ENCODE results near the gene FARS2. TPM values are rescaled to one million over a fixed set of nuclear protein-coding genes. Genes with fewer than 3 reads are reported as not detected.

Gene FARS2
- total RNA-seq, 5 donors from 2014 or later (not counting 1 experiment from before 2014, with no cell fraction given): 17.9 to 24.2 (median 20.3) TPM

GRCh38 chr6:5469101-5469846 lies 208.0 kb downstream of the FARS2 start:
- ChIA-PET POLR2A (interaction anchor here (0.6 kb wide), 2 partner anchors 15 to 343 kb away, joined by 3 read pairs; no protein-coding TSS in a partner anchor), CTCF (interaction anchor here (0.7 to 1.2 kb wide), 2 partner anchors 16 to 1077 kb away, joined by 3 to 4 read pairs; no protein-coding TSS in a partner anchor)
- no peak overlapping the region for H3K4me3 ChIP-seq (ENCODE audit: control insufficient read depth in 1 of 2, extremely low read depth in 1 of 2, low read length in 1 of 2)
- H3K4me1 ChIP-seq (ENCODE audit: control insufficient read depth in 1 of 2, extremely low read depth in 1 of 2, insufficient read depth in 2 of 2, low read length in 2 of 2): peaks cover 7 to 8% of the 10 kb centered on the region in 2 experiments
- no peak overlapping the region for H3K27ac Mint-ChIP-seq
- H3K4me3 Mint-ChIP-seq: no peak overlapping the region
- H3K36me3 Mint-ChIP-seq: peaks cover 7% of the 10 kb centered on the region
- no peak overlapping the region for H3K27ac ChIP-seq (ENCODE audit: low read length)
- WGBS (ENCODE audit: insufficient coverage): 98% methylated on average over 7 of the region's 14 CpGs
- no peaks in the 10 kb centered on the region for H3K27me3 Mint-ChIP-seq
- H3K36me3 ChIP-seq (ENCODE audit: control insufficient read depth in 2 of 2, extremely low read depth in 1 of 2, insufficient read depth in 1 of 2, low read length in 1 of 2): no peaks in the 10 kb centered on the region
- H3K27me3 ChIP-seq (replicated peaks in 1 of 2; ENCODE audit: control insufficient read depth in 2 of 2, extremely low read depth in 1 of 2, insufficient read depth in 2 of 2, low read length in 1 of 2): no peaks in the 10 kb centered on the region
- no peak for ATAC-seq (replicated peaks in 1 of 4)
- peaks cover 0 to 6% (median 0%) of the 10 kb centered on the region in 3 donors for H3K4me1 Mint-ChIP-seq
- H3K9me3 ChIP-seq: no peaks in the 10 kb centered on the region
- no peaks in the 10 kb centered on the region for H3K9me3 Mint-ChIP-seq
- DNase-seq: no peak

- Histone ChIP-seq H3K9me3 (no peaks in the 10 kb centered on the region), H3K4me3 (ENCODE audit: control insufficient read depth in 1 of 2, extremely low read depth in 1 of 2, low read length in 1 of 2) (no peak overlapping the region), H3K27ac (ENCODE audit: low read length) (no peak overlapping the region), H3K27me3 (replicated peaks in 1 of 2; ENCODE audit: control insufficient read depth in 2 of 2, extremely low read depth in 1 of 2, insufficient read depth in 2 of 2, low read length in 1 of 2) (no peaks in the 10 kb centered on the region), H3K36me3 (ENCODE audit: control insufficient read depth in 2 of 2, extremely low read depth in 1 of 2, insufficient read depth in 1 of 2, low read length in 1 of 2) (no peaks in the 10 kb centered on the region), H3K4me1 (ENCODE audit: control insufficient read depth in 1 of 2, extremely low read depth in 1 of 2, insufficient read depth in 2 of 2, low read length in 2 of 2) (peaks cover 7 to 8% of the 10 kb centered on the region in 2 experiments)
- no peak overlapping the region for H3K4me3 Mint-ChIP-seq
- peaks cover 0 to 20% (median 0%) of the 10 kb centered on the region in 3 donors for H3K4me1 Mint-ChIP-seq
- ChIA-PET POLR2A (interaction anchor here in 1 of 2 donors (0.6 kb wide), 1 partner anchor 104 kb away, joined by 3 read pairs; no protein-coding TSS in a partner anchor), CTCF (interaction anchor here (0.5 to 2.3 kb wide), 20 partner anchors 10 to 1603 kb away, joined by 3 to 17 read pairs (median 4); no protein-coding TSS in a partner anchor)
- H3K27ac Mint-ChIP-seq: no peak overlapping the region
- DNase-seq (peak; percentile 15 to 73 (median 56)), ATAC-seq (replicated peaks in 1 of 4) (peak; percentile 55 to 79 (median 74))
- no peaks in the 10 kb centered on the region for H3K27me3 Mint-ChIP-seq
- 0% methylated on average over 3 of the region's 8 CpGs for WGBS (ENCODE audit: insufficient coverage)
- H3K9me3 Mint-ChIP-seq: no peaks in the 10 kb centered on the region
- peaks cover 7% of the 10 kb centered on the region for H3K36me3 Mint-ChIP-seq
These were observed 209.7 kb downstream of the FARS2 start for GRCh38 chr6:5471044-5471443.

- Mint-ChIP-seq H3K9me3 (no peaks in the 10 kb centered on the region), H3K36me3 (peaks cover 7% of the 10 kb centered on the region)
- 99% methylated on average over 8 of the region's 12 CpGs for WGBS (ENCODE audit: insufficient coverage)
These were observed 210.5 kb downstream of the FARS2 start for GRCh38 chr6:5471637-5472398.

GRCh38 chr6:5472571-5472970 lies 211.3 kb downstream of the FARS2 start:
- H3K27ac ChIP-seq (ENCODE audit: low read length): no peak overlapping the region
- POLR2A ChIA-PET: no interaction called here
- no CpG with 5 or more reads among the region's 2 CpGs for WGBS (ENCODE audit: insufficient coverage)
- CTCF ChIA-PET: interaction anchor here in 1 of 2 donors (2.3 kb wide), 1 partner anchor 1075 kb away, joined by 17 read pairs; no protein-coding TSS in a partner anchor
- Mint-ChIP-seq H3K9me3 (no peaks in the 10 kb centered on the region), H3K36me3 (peaks cover 7% of the 10 kb centered on the region), H3K4me3 (no peak overlapping the region), H3K4me1 (peaks cover 0 to 21% (median 0%) of the 10 kb centered on the region in 3 donors), H3K27me3 (no peaks in the 10 kb centered on the region), H3K27ac (no peak overlapping the region)
- H3K4me3 ChIP-seq (ENCODE audit: control insufficient read depth in 1 of 2, extremely low read depth in 1 of 2, low read length in 1 of 2): no peak overlapping the region
- H3K36me3 ChIP-seq (ENCODE audit: control insufficient read depth in 2 of 2, extremely low read depth in 1 of 2, insufficient read depth in 1 of 2, low read length in 1 of 2): no peaks in the 10 kb centered on the region
- H3K4me1 ChIP-seq (ENCODE audit: control insufficient read depth in 1 of 2, extremely low read depth in 1 of 2, insufficient read depth in 2 of 2, low read length in 2 of 2): peaks cover 7 to 8% of the 10 kb centered on the region in 2 experiments
- H3K27me3 ChIP-seq (replicated peaks in 1 of 2; ENCODE audit: control insufficient read depth in 2 of 2, extremely low read depth in 1 of 2, insufficient read depth in 2 of 2, low read length in 1 of 2): no peaks in the 10 kb centered on the region
- DNase-seq: no peak
- H3K9me3 ChIP-seq: no peaks in the 10 kb centered on the region
- no peak for ATAC-seq (replicated peaks in 1 of 4)

More at GRCh38 chr6:5471637-5472398, 210.5 kb downstream of the FARS2 start:
- no peaks in the 10 kb centered on the region for H3K9me3 ChIP-seq
- no peaks in the 10 kb centered on the region for H3K27me3 ChIP-seq (replicated peaks in 1 of 2; ENCODE audit: control insufficient read depth in 2 of 2, extremely low read depth in 1 of 2, insufficient read depth in 2 of 2, low read length in 1 of 2)
- CTCF ChIA-PET: interaction anchor here (0.6 to 2.3 kb wide), 16 partner anchors 11 to 1075 kb away, joined by 3 to 17 read pairs (median 4); no protein-coding TSS in a partner anchor
- H3K27ac Mint-ChIP-seq: no peak overlapping the region
- peaks cover 7 to 8% of the 10 kb centered on the region in 2 experiments for H3K4me1 ChIP-seq (ENCODE audit: control insufficient read depth in 1 of 2, extremely low read depth in 1 of 2, insufficient read depth in 2 of 2, low read length in 2 of 2)
- DNase-seq (no peak), ATAC-seq (replicated peaks in 1 of 4) (no peak)
- H3K27me3 Mint-ChIP-seq: no peaks in the 10 kb centered on the region
- no peak overlapping the region for H3K4me3 Mint-ChIP-seq
- POLR2A ChIA-PET: interaction anchor here (0.5 to 0.6 kb wide), 3 partner anchors 103 to 286 kb away, joined by 3 to 5 read pairs (median 3); no protein-coding TSS in a partner anchor
- no peak overlapping the region for H3K27ac ChIP-seq (ENCODE audit: low read length)
- peaks cover 0 to 21% (median 0%) of the 10 kb centered on the region in 3 donors for H3K4me1 Mint-ChIP-seq
- H3K4me3 ChIP-seq (ENCODE audit: control insufficient read depth in 1 of 2, extremely low read depth in 1 of 2, low read length in 1 of 2): no peak overlapping the region
- no peaks in the 10 kb centered on the region for H3K36me3 ChIP-seq (ENCODE audit: control insufficient read depth in 2 of 2, extremely low read depth in 1 of 2, insufficient read depth in 1 of 2, low read length in 1 of 2)

GRCh38 chr6:5475779-5476178 lies 214.5 kb downstream of the FARS2 start:
- Mint-ChIP-seq H3K9me3 (no peaks in the 10 kb centered on the region), H3K4me3 (no peak overlapping the region), H3K27me3 (no peaks in the 10 kb centered on the region), H3K27ac (no peak overlapping the region), H3K36me3 (peaks cover 10% of the 10 kb centered on the region), H3K4me1 (peaks cover 0 to 21% (median 0%) of the 10 kb centered on the region in 3 donors)
- Histone ChIP-seq H3K36me3 (ENCODE audit: control insufficient read depth in 2 of 2, extremely low read depth in 1 of 2, insufficient read depth in 1 of 2, low read length in 1 of 2) (peaks cover 0 to under 1% of the 10 kb centered on the region in 2 donors), H3K4me3 (ENCODE audit: control insufficient read depth in 1 of 2, extremely low read depth in 1 of 2, low read length in 1 of 2) (no peak overlapping the region), H3K9me3 (no peaks in the 10 kb centered on the region), H3K27me3 (replicated peaks in 1 of 2; ENCODE audit: control insufficient read depth in 2 of 2, extremely low read depth in 1 of 2, insufficient read depth in 2 of 2, low read length in 1 of 2) (no peaks in the 10 kb centered on the region), H3K27ac (ENCODE audit: low read length) (no peak overlapping the region), H3K4me1 (ENCODE audit: control insufficient read depth in 1 of 2, extremely low read depth in 1 of 2, insufficient read depth in 2 of 2, low read length in 2 of 2) (peaks cover 5 to 7% of the 10 kb centered on the region in 2 experiments)
- WGBS (ENCODE audit: insufficient coverage): 100% methylated on average over 2 of the region's 3 CpGs
- ChIA-PET CTCF (no interaction called here), POLR2A (no interaction called here)
- ATAC-seq (replicated peaks in 1 of 4): no peak
- DNase-seq: no peak

GRCh38 chr6:5478380-5478779 lies 217.1 kb downstream of the FARS2 start:
- DNase-seq: no peak
- 95% methylated on average over 5 of the region's 6 CpGs for WGBS (ENCODE audit: insufficient coverage)
- CTCF ChIA-PET: no interaction called here
- Mint-ChIP-seq H3K4me3 (no peak overlapping the region), H3K27ac (no peak overlapping the region), H3K9me3 (no peaks in the 10 kb centered on the region), H3K4me1 (peaks cover 0 to 31% (median 0%) of the 10 kb centered on the region in 3 donors), H3K36me3 (peaks cover 10% of the 10 kb centered on the region), H3K27me3 (no peaks in the 10 kb centered on the region)
- no peaks in the 10 kb centered on the region for H3K9me3 ChIP-seq
- no peak for ATAC-seq (replicated peaks in 1 of 4)
- H3K36me3 ChIP-seq (ENCODE audit: control insufficient read depth in 2 of 2, extremely low read depth in 1 of 2, insufficient read depth in 1 of 2, low read length in 1 of 2): peaks cover 0 to 11% of the 10 kb centered on the region in 2 donors
- H3K27me3 ChIP-seq (replicated peaks in 1 of 2; ENCODE audit: control insufficient read depth in 2 of 2, extremely low read depth in 1 of 2, insufficient read depth in 2 of 2, low read length in 1 of 2): no peaks in the 10 kb centered on the region
- POLR2A ChIA-PET: no interaction called here
- no peaks in the 10 kb centered on the region for H3K4me1 ChIP-seq (ENCODE audit: control insufficient read depth in 1 of 2, extremely low read depth in 1 of 2, insufficient read depth in 2 of 2, low read length in 2 of 2)
- H3K27ac ChIP-seq (ENCODE audit: low read length): no peak overlapping the region
- H3K4me3 ChIP-seq (ENCODE audit: control insufficient read depth in 1 of 2, extremely low read depth in 1 of 2, low read length in 1 of 2): no peak overlapping the region
